ENCODE results near the gene BDNF. TPM values are rescaled to one million over a fixed set of nuclear protein-coding genes. Genes with fewer than 3 reads are reported as not detected.

Gene BDNF
- total and polyA plus RNA-seq, 4 donors, result 0.03 to 0.28 (median 0.07) TPM

DNA sequence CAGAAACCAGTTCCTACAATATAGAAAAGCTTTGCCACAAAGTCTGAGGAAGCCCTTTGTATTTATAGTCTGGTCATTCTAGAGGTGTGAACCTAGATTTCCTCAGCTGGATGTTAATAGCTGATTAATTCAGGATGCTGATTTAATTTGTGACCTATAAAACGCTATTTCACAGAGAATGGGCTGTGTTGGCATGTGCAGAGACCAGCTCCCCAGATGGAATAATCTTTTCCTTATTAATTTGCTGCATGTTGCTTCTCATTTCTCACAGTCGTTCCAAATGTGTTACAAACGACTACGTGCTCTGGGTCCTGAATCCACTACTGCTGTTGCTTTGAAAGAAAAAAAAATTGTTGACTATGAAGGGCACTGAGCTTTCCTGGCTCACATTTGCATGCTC, 49.3 kb downstream of the BDNF start:
- no peak overlapping the region for H3K9ac ChIP-seq (ENCODE audit: low read depth in 1 of 2, low read length in 2 of 2)
- H3K27ac ChIP-seq (ENCODE audit: low read depth in 1 of 2, low read length in 2 of 2), result no peak overlapping the region
- H3K27me3 ChIP-seq (ENCODE audit: control insufficient read depth in 4 of 4, insufficient read depth in 4 of 4, low read length in 3 of 4), result no peaks in the 10 kb centered on the region
- 81% methylated on average over 4 of the region's 4 CpGs for WGBS
- H3K4me1 ChIP-seq (ENCODE audit: control insufficient read depth in 4 of 4, insufficient read depth in 4 of 4, low read length in 3 of 4), result no peaks in the 10 kb centered on the region
- H3K36me3 ChIP-seq (ENCODE audit: control insufficient read depth in 4 of 4, insufficient read depth in 3 of 4, low read depth in 1 of 4, low read length in 3 of 4), result no peaks in the 10 kb centered on the region
- DNase-seq (ENCODE audit: low spot score), result no peak
- no peaks in the 10 kb centered on the region for H3K9me3 ChIP-seq (ENCODE audit: control insufficient read depth in 4 of 4, low read length in 3 of 4)
- TF ChIP-seq, protein P1, sequence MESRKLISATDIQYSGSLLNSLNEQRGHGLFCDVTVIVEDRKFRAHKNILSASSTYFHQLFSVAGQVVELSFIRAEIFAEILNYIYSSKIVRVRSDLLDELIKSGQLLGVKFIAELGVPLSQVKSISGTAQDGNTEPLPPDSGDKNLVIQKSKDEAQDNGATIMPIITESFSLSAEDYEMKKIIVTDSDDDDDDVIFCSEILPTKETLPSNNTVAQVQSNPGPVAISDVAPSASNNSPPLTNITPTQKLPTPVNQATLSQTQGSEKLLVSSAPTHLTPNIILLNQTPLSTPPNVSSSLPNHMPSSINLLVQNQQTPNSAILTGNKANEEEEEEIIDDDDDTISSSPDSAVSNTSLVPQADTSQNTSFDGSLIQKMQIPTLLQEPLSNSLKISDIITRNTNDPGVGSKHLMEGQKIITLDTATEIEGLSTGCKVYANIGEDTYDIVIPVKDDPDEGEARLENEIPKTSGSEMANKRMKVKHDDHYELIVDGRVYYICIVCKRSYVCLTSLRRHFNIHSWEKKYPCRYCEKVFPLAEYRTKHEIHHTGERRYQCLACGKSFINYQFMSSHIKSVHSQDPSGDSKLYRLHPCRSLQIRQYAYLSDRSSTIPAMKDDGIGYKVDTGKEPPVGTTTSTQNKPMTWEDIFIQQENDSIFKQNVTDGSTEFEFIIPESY (IDR thresholded peaks at IDR 0.05), result no peak
- TF ChIP-seq FOXA1 (IDR thresholded peaks at IDR 0.05), result no peak
- no peak for TF ChIP-seq RAD21 (IDR thresholded peaks at IDR 0.05)
- TF ChIP-seq EGR1 (IDR thresholded peaks at IDR 0.05; ENCODE audit: low read depth in 2 of 2), result no peak
- no peak for TF ChIP-seq RXRA (IDR thresholded peaks at IDR 0.05)
- no peak for TF ChIP-seq NR2F2 (IDR thresholded peaks at IDR 0.05)
- TF ChIP-seq HNF4A (conservative IDR thresholded peaks at IDR 0.05), result no peak
- TF ChIP-seq YY1 (IDR thresholded peaks at IDR 0.05), result no peak
- TF ChIP-seq, protein P2, sequence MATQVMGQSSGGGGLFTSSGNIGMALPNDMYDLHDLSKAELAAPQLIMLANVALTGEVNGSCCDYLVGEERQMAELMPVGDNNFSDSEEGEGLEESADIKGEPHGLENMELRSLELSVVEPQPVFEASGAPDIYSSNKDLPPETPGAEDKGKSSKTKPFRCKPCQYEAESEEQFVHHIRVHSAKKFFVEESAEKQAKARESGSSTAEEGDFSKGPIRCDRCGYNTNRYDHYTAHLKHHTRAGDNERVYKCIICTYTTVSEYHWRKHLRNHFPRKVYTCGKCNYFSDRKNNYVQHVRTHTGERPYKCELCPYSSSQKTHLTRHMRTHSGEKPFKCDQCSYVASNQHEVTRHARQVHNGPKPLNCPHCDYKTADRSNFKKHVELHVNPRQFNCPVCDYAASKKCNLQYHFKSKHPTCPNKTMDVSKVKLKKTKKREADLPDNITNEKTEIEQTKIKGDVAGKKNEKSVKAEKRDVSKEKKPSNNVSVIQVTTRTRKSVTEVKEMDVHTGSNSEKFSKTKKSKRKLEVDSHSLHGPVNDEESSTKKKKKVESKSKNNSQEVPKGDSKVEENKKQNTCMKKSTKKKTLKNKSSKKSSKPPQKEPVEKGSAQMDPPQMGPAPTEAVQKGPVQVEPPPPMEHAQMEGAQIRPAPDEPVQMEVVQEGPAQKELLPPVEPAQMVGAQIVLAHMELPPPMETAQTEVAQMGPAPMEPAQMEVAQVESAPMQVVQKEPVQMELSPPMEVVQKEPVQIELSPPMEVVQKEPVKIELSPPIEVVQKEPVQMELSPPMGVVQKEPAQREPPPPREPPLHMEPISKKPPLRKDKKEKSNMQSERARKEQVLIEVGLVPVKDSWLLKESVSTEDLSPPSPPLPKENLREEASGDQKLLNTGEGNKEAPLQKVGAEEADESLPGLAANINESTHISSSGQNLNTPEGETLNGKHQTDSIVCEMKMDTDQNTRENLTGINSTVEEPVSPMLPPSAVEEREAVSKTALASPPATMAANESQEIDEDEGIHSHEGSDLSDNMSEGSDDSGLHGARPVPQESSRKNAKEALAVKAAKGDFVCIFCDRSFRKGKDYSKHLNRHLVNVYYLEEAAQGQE (IDR thresholded peaks at IDR 0.05), result no peak
- TF ChIP-seq, protein P3, sequence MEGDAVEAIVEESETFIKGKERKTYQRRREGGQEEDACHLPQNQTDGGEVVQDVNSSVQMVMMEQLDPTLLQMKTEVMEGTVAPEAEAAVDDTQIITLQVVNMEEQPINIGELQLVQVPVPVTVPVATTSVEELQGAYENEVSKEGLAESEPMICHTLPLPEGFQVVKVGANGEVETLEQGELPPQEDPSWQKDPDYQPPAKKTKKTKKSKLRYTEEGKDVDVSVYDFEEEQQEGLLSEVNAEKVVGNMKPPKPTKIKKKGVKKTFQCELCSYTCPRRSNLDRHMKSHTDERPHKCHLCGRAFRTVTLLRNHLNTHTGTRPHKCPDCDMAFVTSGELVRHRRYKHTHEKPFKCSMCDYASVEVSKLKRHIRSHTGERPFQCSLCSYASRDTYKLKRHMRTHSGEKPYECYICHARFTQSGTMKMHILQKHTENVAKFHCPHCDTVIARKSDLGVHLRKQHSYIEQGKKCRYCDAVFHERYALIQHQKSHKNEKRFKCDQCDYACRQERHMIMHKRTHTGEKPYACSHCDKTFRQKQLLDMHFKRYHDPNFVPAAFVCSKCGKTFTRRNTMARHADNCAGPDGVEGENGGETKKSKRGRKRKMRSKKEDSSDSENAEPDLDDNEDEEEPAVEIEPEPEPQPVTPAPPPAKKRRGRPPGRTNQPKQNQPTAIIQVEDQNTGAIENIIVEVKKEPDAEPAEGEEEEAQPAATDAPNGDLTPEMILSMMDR (IDR thresholded peaks at IDR 0.05; ENCODE audit: low read depth, low read length, missing input control), result no peak
- TF ChIP-seq FOXA2 (IDR thresholded peaks at IDR 0.05), result no peak
- TF ChIP-seq HNF4G (IDR thresholded peaks at IDR 0.05), result no peak
- no peak for TF ChIP-seq GABPA (IDR thresholded peaks at IDR 0.05 in 1 of 2, conservative IDR thresholded peaks at IDR 0.05 in 1 of 2)
- no peak for TF ChIP-seq SP1 (IDR thresholded peaks at IDR 0.05)
- no peak overlapping the region for H3K4me3 ChIP-seq (ENCODE audit: low read depth in 1 of 3, low read length in 3 of 3)

DNA sequence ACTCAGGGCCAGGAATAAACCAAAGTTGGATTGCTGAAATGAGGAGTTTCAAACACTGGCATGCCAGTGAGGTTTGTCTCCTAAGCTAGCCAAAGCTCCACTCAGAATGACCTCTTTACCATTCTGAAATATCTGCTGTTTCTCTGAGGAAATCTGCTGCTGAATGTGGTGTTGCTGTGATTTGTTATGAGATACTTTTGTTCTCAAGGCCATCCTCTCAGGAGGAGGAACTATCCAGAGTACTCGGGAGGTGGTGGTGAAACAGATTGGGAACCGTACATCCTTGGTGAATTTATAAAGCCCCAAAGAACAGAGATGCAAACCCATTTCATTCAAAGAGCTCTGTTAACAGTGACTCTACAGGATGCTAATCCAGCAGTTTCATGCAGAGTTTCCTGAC, 50.5 kb downstream of the BDNF start:
- WGBS, result 84% methylated on average over 2 of the region's 2 CpGs
- Histone ChIP-seq H3K36me3 (ENCODE audit: control insufficient read depth in 4 of 4, insufficient read depth in 3 of 4, low read depth in 1 of 4, low read length in 3 of 4) (no peaks in the 10 kb centered on the region), H3K27me3 (ENCODE audit: control insufficient read depth in 4 of 4, insufficient read depth in 4 of 4, low read length in 3 of 4) (no peaks in the 10 kb centered on the region)

More for the DNA sequence above, 50.5 kb downstream of the BDNF start:
- Histone ChIP-seq H3K9me3 (ENCODE audit: control insufficient read depth in 4 of 4, low read length in 3 of 4) (no peaks in the 10 kb centered on the region), H3K27ac (ENCODE audit: low read depth in 1 of 2, low read length in 2 of 2) (no peak overlapping the region), H3K4me3 (ENCODE audit: low read depth in 1 of 3, low read length in 3 of 3) (no peak overlapping the region), H3K9ac (ENCODE audit: low read depth in 1 of 2, low read length in 2 of 2) (no peak overlapping the region), H3K4me1 (ENCODE audit: control insufficient read depth in 4 of 4, insufficient read depth in 4 of 4, low read length in 3 of 4) (no peaks in the 10 kb centered on the region)
- no peak for DNase-seq (ENCODE audit: low spot score)
- TF ChIP-seq, protein P1 (IDR thresholded peaks at IDR 0.05), result no peak
- TF ChIP-seq, protein P4, sequence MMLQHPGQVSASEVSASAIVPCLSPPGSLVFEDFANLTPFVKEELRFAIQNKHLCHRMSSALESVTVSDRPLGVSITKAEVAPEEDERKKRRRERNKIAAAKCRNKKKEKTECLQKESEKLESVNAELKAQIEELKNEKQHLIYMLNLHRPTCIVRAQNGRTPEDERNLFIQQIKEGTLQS (IDR thresholded peaks at IDR 0.05), result no peak
- no peak for TF ChIP-seq HNF4A (conservative IDR thresholded peaks at IDR 0.05)
- no peak for TF ChIP-seq JUND (IDR thresholded peaks at IDR 0.05)

Data from liver (tissue), 9 donors.